GM12878 (cell line): ENCODE results near the gene DYRK1B. TPM values are rescaled to one million over a fixed set of nuclear protein-coding genes. Genes with fewer than 3 reads are reported as not detected.

Experiments
- ATAC-seq: fragments of 200-7000 bp; cut with Tn5 transposase; 3 replicates; pipeline ENCODE4 v1.9.1; 2020; ENCODE audit warnings: mild to moderate bottlenecking, moderate library complexity
- BruUV-seq: library from RNA; stranded (reverse); fragments of 400-500 nt; replicated peaks from 2 replicates; lab custom pipeline; 2021; lab: Mats Ljungman, UMichigan
- CTCF ChIA-PET: fragments of 300-600 bp; sonication (Branson Sonifier 250); formaldehyde crosslinking; extraction: SDS; loops from one replicate; lab custom pipeline; 2021; ENCODE audit warnings: inconsistent platforms; lab: Yijun Ruan, JAX
- POLR2A ChIA-PET: fragments of 350-600 bp; formaldehyde crosslinking; extraction: SDS; loops from one replicate; lab custom pipeline; 2021; ENCODE audit warnings: inconsistent platforms; lab: Charles Lee
- RAD21 ChIA-PET: fragments of 300-600 bp; sonication (Branson Sonifier 250); formaldehyde crosslinking; loops from one replicate; lab custom pipeline; 2023; ENCODE audit warnings: antibody characterized with exemption; ENCODE audit not compliant: unreplicated experiment; lab: Charles Lee
- SMC1A ChIA-PET: fragments of 300-600 bp; sonication (Branson Sonifier 250); formaldehyde crosslinking; loops from one replicate; lab custom pipeline; 2023; ENCODE audit not compliant: unreplicated experiment, uncharacterized antibody; lab: Charles Lee
- DNase-seq: peaks from one replicate; pipeline ENCODE4 v3.0.0-alpha.2; 2011; ENCODE audit warnings: low read depth, low spot score
- FAIRE-seq: peaks from 3 replicates; lab custom pipeline; 2011; peaks lifted over from hg19 to GRCh38; lab: Jason Lieb, UNC
- H2AFZ ChIP-seq: 2 replicates; pipeline ENCODE4 v1.6.0; 2011; ENCODE audit warnings: low read depth, low read length, control low read depth; ENCODE audit not compliant: control insufficient read depth
- H3K27ac ChIP-seq: 2 replicates; pipeline ENCODE4 v1.5.1; 2011; ENCODE audit warnings: control low read depth; ENCODE audit not compliant: control insufficient read depth, insufficient read depth
- H3K27me3 ChIP-seq, 2 experiments: replicated peaks in 1 of 2; 2 replicates each; pipeline versions ENCODE4 v1.6.0 to v1.6.1; 2011; ENCODE audit warnings: low read length in 1 of 2; ENCODE audit not compliant: control insufficient read depth in 2 of 2, insufficient read depth in 2 of 2
- H3K36me3 ChIP-seq, 2 experiments: 2 replicates each; pipeline ENCODE4 v1.5.1; 2011; ENCODE audit warnings: low read length in 1 of 2; ENCODE audit not compliant: control insufficient read depth in 2 of 2, insufficient read depth in 2 of 2
- H3K4me1 ChIP-seq: 2 replicates; pipeline ENCODE4 v1.6.1; 2011; ENCODE audit warnings: mild to moderate bottlenecking, low read length, moderate library complexity, mixed read lengths; ENCODE audit not compliant: control insufficient read depth, insufficient read depth
- H3K4me2 ChIP-seq: 2 replicates; pipeline ENCODE4 v1.6.0; 2011; ENCODE audit warnings: control low read depth; ENCODE audit not compliant: control insufficient read depth, insufficient read depth
- H3K4me3 ChIP-seq: fragments of 200-600 bp; sonication (generic); 2 replicates; pipeline ENCODE4 v1.5.1; 2016
- H3K79me2 ChIP-seq: 2 replicates; pipeline ENCODE4 v1.6.0; 2011; ENCODE audit warnings: low read length; ENCODE audit not compliant: control insufficient read depth, insufficient read depth
- H3K9ac ChIP-seq: 2 replicates; pipeline ENCODE4 v1.8.0; 2011; ENCODE audit warnings: low read length, control low read depth, mixed read lengths; ENCODE audit not compliant: control insufficient read depth, insufficient read depth
- H3K9me3 ChIP-seq: replicated peaks from 3 replicates; pipeline ENCODE4 v1.5.1; 2011; ENCODE audit warnings: mild to moderate bottlenecking, low read length; ENCODE audit not compliant: control insufficient read depth, insufficient read depth
- H4K20me1 ChIP-seq: 2 replicates; pipeline ENCODE4 v1.6.0; 2011; ENCODE audit not compliant: control insufficient read depth, insufficient read depth
- EP300 ChIP-seq, 2 experiments: fragments of 150-350 bp in 1 of 2; IDR thresholded peaks; 2 replicates each; pipeline ENCODE4 v1.6.1; 2011 to 2012; ENCODE audit warnings: low read depth in 2 of 2, low read length in 2 of 2, borderline replicate concordance in 1 of 2, improper control_type of control experiment in 1 of 2, inconsistent platforms in 1 of 2; ENCODE audit not compliant: control insufficient read depth in 1 of 2
- ETV6 ChIP-seq, 2 experiments: fragments of 450-650 bp in 1 of 2; IDR thresholded peaks in 1 of 2; conservative IDR thresholded peaks in 1 of 2; 2 replicates each; pipeline ENCODE4 v1.6.1; 2014; ENCODE audit warnings: antibody characterized with exemption in 1 of 2, borderline replicate concordance in 1 of 2, low read depth in 1 of 2, mild to moderate bottlenecking in 1 of 2, moderate library complexity in 1 of 2
- EZH2 ChIP-seq: IDR thresholded peaks from 2 replicates; pipeline ENCODE4 v1.6.1; 2012; ENCODE audit warnings: low read depth, mild to moderate bottlenecking, control low read depth, inconsistent platforms, low read length, borderline replicate concordance; ENCODE audit not compliant: control insufficient read depth
- HDGF ChIP-seq: fragments of 450-650 bp; IDR thresholded peaks from 2 replicates; pipeline ENCODE4 v1.6.1; 2016; ENCODE audit warnings: antibody characterized with exemption
- JUNB ChIP-seq: IDR thresholded peaks from 2 replicates; pipeline ENCODE4 v1.6.1; 2016; ENCODE audit warnings: antibody characterized with exemption, mild to moderate bottlenecking
- KAT2A ChIP-seq: conservative IDR thresholded peaks from 2 replicates; pipeline ENCODE4 v1.6.1; 2011; ENCODE audit warnings: low read depth, low read length; ENCODE audit not compliant: control insufficient read depth
- LARP7 ChIP-seq: fragments of 450-650 bp; IDR thresholded peaks from 2 replicates; pipeline ENCODE4 v1.6.1; 2017; ENCODE audit warnings: mild to moderate bottlenecking
- PML ChIP-seq: IDR thresholded peaks from 2 replicates; pipeline ENCODE4 v1.6.1; 2012; ENCODE audit warnings: low read length, inconsistent platforms
- SMARCA5 ChIP-seq: fragments of 450-650 bp; IDR thresholded peaks from 2 replicates; pipeline ENCODE4 v1.6.1; 2017; ENCODE audit warnings: mild to moderate bottlenecking
- SREBF2 ChIP-seq: IDR thresholded peaks from 2 replicates; pipeline ENCODE4 v1.6.1; 2012; ENCODE audit warnings: mild to moderate bottlenecking, low read length
- STAT1 ChIP-seq: fragments of 450-650 bp; conservative IDR thresholded peaks from 2 replicates; pipeline ENCODE4 v1.6.1; 2014; ENCODE audit warnings: antibody characterized with exemption, mild to moderate bottlenecking
- ZNF384 ChIP-seq: IDR thresholded peaks from 2 replicates; pipeline ENCODE4 v1.6.1; 2012; ENCODE audit warnings: low read depth, mild to moderate bottlenecking, low read length, improper control_type of control experiment, borderline replicate concordance
- WGBS: methylation state at CpG from one replicate; pipeline ENCODE4 v1.1.6; 2016; ENCODE audit warnings: low lambda C conversion rate; ENCODE audit not compliant: insufficient replicate concordance, insufficient coverage; ENCODE audit errors: missing lambda C conversion rate; 5-methylcytosine and 5-hydroxymethylcytosine counted together
- in situ Hi-C: fragments of 300-500 bp; cut with MboI; formaldehyde crosslinking; loops from 9 replicates; pipeline ENCODE4 v1.14.3; 2018; ENCODE audit warnings: mixed read lengths
- intact Hi-C: fragments of 100-400 bp; cut with micrococcal nuclease; formaldehyde crosslinking; loops from one replicate; pipeline ENCODE4 v1.14.2; 2022; ENCODE audit not compliant: unreplicated experiment
- polyA plus RNA-seq, 11 experiments: library from polyadenylated mRNA; depleted of rRNA in 4 of 11; unstranded in 6 of 11; stranded (reverse) in 5 of 11; fragments of >200 nt; fragmentation: Nextera tagmentation in 4 of 11; fragmentation: Illumina TruSeq in 1 of 11; extraction: Ambion mirVana in 4 of 11; extraction: Trizol in 1 of 11; gene quantifications; 1 replicate in 1 of 11; 2 replicates in 10 of 11; pipeline versions ENCODE4 v1.2.1 to v1.2.3, GENCODE V29; 2011 to 2016; ENCODE audit warnings: inconsistent platforms in 2 of 11, missing spikeins in 2 of 11, low read depth in 1 of 11
- total RNA-seq, 4 experiments: library from RNA; depleted of rRNA in 3 of 4; stranded (reverse); fragments of >200 nt in 3 of 4; fragmentation: Illumina TruSeq in 1 of 4; extraction: Trizol in 1 of 4; gene quantifications; 2 replicates each; pipeline versions ENCODE4 v1.2.1 to v1.2.3, GENCODE V29; 2013 to 2021
- TF ChIP-seq, protein P1 (sequence below): IDR thresholded peaks from 2 replicates; pipeline ENCODE4 v1.6.1; 2012; ENCODE audit warnings: low read depth, low read length, improper control_type of control experiment
- TF ChIP-seq, protein P2 (sequence below): fragments of 450-650 bp; IDR thresholded peaks from 2 replicates; pipeline ENCODE4 v1.6.1; 2017; ENCODE audit warnings: mild to moderate bottlenecking, low read depth, inconsistent platforms; ENCODE audit not compliant: poor library complexity, severe bottlenecking

DYRK1B gene
- total and polyA plus RNA-seq, 10 of the 15 experiments (the other 5 are each of a cell fraction or from before 2014, with no cell fraction given): 0.07 to 10.2 (median 3.4) TPM; not detected in 1

GRCh38 chr19:39846678-39847486, 12.9 kb upstream of the DYRK1B start (continued):
- 0 out of 2 replicates have a peak, but pooled peaks have one; percentile 1 for TF ChIP-seq STAT1
- TF ChIP-seq HDGF: 0 out of 2 replicates have a peak, but pooled peaks have one; percentile 39

DNA sequence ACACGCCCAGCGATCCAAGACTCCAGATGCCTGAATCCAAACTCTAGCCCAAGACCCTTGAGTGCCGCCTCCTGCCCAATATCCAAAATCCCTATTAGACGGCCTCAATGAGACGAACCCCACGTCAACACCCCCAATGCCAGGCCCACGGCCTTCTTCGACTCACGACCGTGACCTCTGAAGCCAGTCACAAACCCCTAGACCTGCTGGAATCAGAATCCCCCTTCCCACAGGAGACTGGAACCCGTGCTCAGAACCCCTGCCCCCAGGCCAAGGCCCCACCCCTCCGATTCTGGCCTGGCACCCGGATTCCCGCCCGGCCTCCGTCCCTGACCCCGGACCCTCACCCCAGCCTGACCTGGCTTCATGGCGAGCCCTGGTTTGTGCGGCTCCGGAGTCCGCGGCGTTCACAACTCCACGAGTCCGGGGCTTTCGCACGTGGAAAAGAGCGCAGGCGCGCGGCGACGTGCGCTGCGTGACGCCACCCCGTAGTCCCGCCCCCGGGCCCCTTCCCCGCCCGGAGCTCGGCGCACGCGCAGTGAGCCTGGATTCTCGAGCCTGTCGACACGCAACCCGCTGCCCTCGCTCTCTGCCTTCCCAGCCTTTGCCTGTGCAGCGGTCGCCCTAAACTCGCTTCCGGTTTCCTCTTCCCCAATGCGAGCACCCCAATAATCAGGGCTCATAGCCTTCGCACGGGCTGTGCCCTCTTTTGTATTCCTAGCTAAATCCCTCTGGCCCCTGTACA, 12.1 kb upstream of the DYRK1B start, which contains the start of gene FBL:
Gene FBL, minus strand, starts transcription at position 447 of the 745 bp plus-strand sequence. Its CDS starts 79 bp downstream, at position 368.
- ChIA-PET POLR2A (interaction anchor here (0.5 to 5.1 kb wide), 16 partner anchors 13 to 1457 kb away, joined by 3 to 34 read pairs (median 4); partner anchors contain the start of genes DYRK1B, MAP3K10 and PSMC4), RAD21 (interaction anchor here (0.7 to 8.0 kb wide), 13 partner anchors 12 to 344 kb away, joined by 3 to 271 read pairs (median 4); partner anchors contain the start of genes DYRK1B and PSMC4), SMC1A (interaction anchor here (0.8 to 8.8 kb wide), 10 partner anchors 12 to 293 kb away, joined by 3 to 309 read pairs (median 12); partner anchors contain the start of genes DYRK1B and PSMC4), CTCF (interaction anchor here (0.8 to 9.1 kb wide), 18 partner anchors 10 to 319 kb away, joined by 3 to 466 read pairs (median 14); partner anchors contain the start of genes DYRK1B, PSMC4 and ZNF780A)
- Histone ChIP-seq H3K4me3 (peak within 1 kb of the TSS; percentile 70), H3K36me3 (0 out of 4 replicates have a peak, but pooled peaks cover 0 to 3% of the 10 kb centered on the region in 2 experiments), H3K27me3 (no peaks in the 10 kb centered on the region), H3K9ac (peak within 1 kb of the TSS; percentile 96), H2AFZ (peak within 1 kb of the TSS; percentile 94), H3K4me1 (peaks cover 15% of the 10 kb centered on the region), H4K20me1 (no peaks in the 10 kb centered on the region; the same call in 1 of the 2 replicates), H3K79me2 (peaks cover 55% of the 10 kb centered on the region), H3K9me3 (no peaks in the 10 kb centered on the region), H3K4me2 (peak within 1 kb of the TSS; percentile 99), H3K27ac (peak within 1 kb of the TSS; percentile 81)
- DNase-seq (peak; percentile 82), ATAC-seq (peak; percentile 94), FAIRE-seq (peak; percentile 92)
- in situ Hi-C loops (no loop called here), intact Hi-C loops (loop anchor here (2.0 kb wide), 2 partner anchors 79 to 295 kb away; no protein-coding TSS in a partner anchor)
- no TSS peak for BruUV-seq
- WGBS: 2% methylated on average over 21 of the region's 57 CpGs
- no peak for TF ChIP-seq EZH2
- TF ChIP-seq SREBF2: no peak
- TF ChIP-seq, protein P1, sequence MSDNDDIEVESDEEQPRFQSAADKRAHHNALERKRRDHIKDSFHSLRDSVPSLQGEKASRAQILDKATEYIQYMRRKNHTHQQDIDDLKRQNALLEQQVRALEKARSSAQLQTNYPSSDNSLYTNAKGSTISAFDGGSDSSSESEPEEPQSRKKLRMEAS: peak; percentile 88; the same call in 1 of the 2 replicates
- TF ChIP-seq JUNB: no peak
- TF ChIP-seq LARP7: no peak
- peak; percentile 87 for TF ChIP-seq PML
- no peak for TF ChIP-seq EP300 (IDR thresholded peaks at IDR 0.05; ENCODE audit: borderline replicate concordance in 1 of 2, control insufficient read depth in 1 of 2, low read depth in 2 of 2, low read length in 2 of 2)
- TF ChIP-seq KAT2A: no peak
- TF ChIP-seq, protein P2, sequence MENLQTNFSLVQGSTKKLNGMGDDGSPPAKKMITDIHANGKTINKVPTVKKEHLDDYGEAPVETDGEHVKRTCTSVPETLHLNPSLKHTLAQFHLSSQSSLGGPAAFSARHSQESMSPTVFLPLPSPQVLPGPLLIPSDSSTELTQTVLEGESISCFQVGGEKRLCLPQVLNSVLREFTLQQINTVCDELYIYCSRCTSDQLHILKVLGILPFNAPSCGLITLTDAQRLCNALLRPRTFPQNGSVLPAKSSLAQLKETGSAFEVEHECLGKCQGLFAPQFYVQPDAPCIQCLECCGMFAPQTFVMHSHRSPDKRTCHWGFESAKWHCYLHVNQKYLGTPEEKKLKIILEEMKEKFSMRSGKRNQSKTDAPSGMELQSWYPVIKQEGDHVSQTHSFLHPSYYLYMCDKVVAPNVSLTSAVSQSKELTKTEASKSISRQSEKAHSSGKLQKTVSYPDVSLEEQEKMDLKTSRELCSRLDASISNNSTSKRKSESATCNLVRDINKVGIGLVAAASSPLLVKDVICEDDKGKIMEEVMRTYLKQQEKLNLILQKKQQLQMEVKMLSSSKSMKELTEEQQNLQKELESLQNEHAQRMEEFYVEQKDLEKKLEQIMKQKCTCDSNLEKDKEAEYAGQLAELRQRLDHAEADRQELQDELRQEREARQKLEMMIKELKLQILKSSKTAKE: no peak
- no peak for TF ChIP-seq ZNF384
- TF ChIP-seq ETV6 (conservative IDR thresholded peaks at IDR 0.05 in 1 of 2, IDR thresholded peaks at IDR 0.05 in 1 of 2; ENCODE audit: borderline replicate concordance in 1 of 2, low read depth in 1 of 2): 0 out of 4 replicates have a peak, but pooled peaks of 1 of the 2 experiments have one; percentile 29
- TF ChIP-seq SMARCA5: peak; percentile 52; the same call in 1 of the 2 replicates
